K562 (cell line): ENCODE data around the gene JADE2. TPM values are rescaled to one million over a fixed set of nuclear protein-coding genes. Genes with fewer than 3 reads are reported as not detected.

Experiments used
- ERF ChIP-seq: fragments of 450-650 bp; formaldehyde crosslinking; IDR thresholded peaks from 2 replicates; pipeline ENCODE4 v1.4.0; 2020; ENCODE audit warnings: mild to moderate bottlenecking, mixed read lengths
- FOXP4 ChIP-seq: sonication (generic); formaldehyde crosslinking; IDR thresholded peaks from 2 replicates; pipeline ENCODE4 v1.8.0; 2022; ENCODE audit warnings: mild to moderate bottlenecking, missing genetic modification reagents, borderline replicate concordance
- HDAC1 ChIP-seq, 2 experiments: fragments of 450-650 bp; IDR thresholded peaks; 2 replicates each; pipeline ENCODE4 v1.6.1; 2016 to 2017; ENCODE audit warnings: inconsistent platforms in 1 of 2, mild to moderate bottlenecking in 1 of 2, moderate library complexity in 1 of 2
- MAZ ChIP-seq, 2 experiments: fragments of 450-650 bp in 1 of 2; sonication (generic) in 1 of 2; formaldehyde crosslinking; IDR thresholded peaks in 1 of 2; conservative IDR thresholded peaks in 1 of 2; 2 replicates each; pipeline versions ENCODE4 v1.4.0 to v1.5.0; 2020; ENCODE audit warnings: mild to moderate bottlenecking in 1 of 2, missing genetic modification reagents in 1 of 2
- MTA3 ChIP-seq: fragments of 450-650 bp; formaldehyde crosslinking; IDR thresholded peaks from 2 replicates; pipeline ENCODE4 v1.6.1; 2017; ENCODE audit warnings: mild to moderate bottlenecking, borderline replicate concordance
- NCOA6 ChIP-seq: fragments of 450-650 bp; IDR thresholded peaks from 2 replicates; pipeline ENCODE4 v1.6.1; 2017; ENCODE audit warnings: mild to moderate bottlenecking
- NKRF ChIP-seq: fragments of 450-650 bp; IDR thresholded peaks from 2 replicates; pipeline ENCODE4 v1.6.1; 2016; ENCODE audit warnings: borderline replicate concordance
- RBM22 ChIP-seq: fragments of 200-400 bp; formaldehyde crosslinking; IDR thresholded peaks from 2 replicates; pipeline ENCODE4 v1.6.1; 2018; ENCODE audit warnings: low read length, low read depth; ENCODE audit not compliant: poor library complexity, severe bottlenecking
- RFX1 ChIP-seq: fragments of 450-650 bp; IDR thresholded peaks from 2 replicates; pipeline ENCODE4 v1.6.1; 2016; ENCODE audit warnings: mild to moderate bottlenecking, moderate library complexity
- SAFB ChIP-seq: fragments of 200-400 bp; formaldehyde crosslinking; IDR thresholded peaks from 2 replicates; pipeline ENCODE4 v1.6.1; 2017; ENCODE audit warnings: low read depth, low read length, borderline replicate concordance
- SREBF2 ChIP-seq: sonication (generic); formaldehyde crosslinking; IDR thresholded peaks from 2 replicates; pipeline ENCODE4 v1.4.0; 2020; ENCODE audit warnings: mild to moderate bottlenecking, missing genetic modification reagents
- ZBTB17 ChIP-seq: fragments of 450-650 bp; formaldehyde crosslinking; IDR thresholded peaks from 2 replicates; pipeline ENCODE4 v1.4.0; 2020; ENCODE audit warnings: mild to moderate bottlenecking
- ZNF324 ChIP-seq: fragments of 250-450 bp; sonication (Bioruptor Pico); IDR thresholded peaks from 2 replicates; pipeline ENCODE4 v1.4.0; 2020; ENCODE audit warnings: mild to moderate bottlenecking
- ZNF354B ChIP-seq: fragments of 250-450 bp; sonication (Bioruptor Pico); IDR thresholded peaks from 2 replicates; pipeline ENCODE4 v1.4.0; 2020
- ZNF699 ChIP-seq: fragments of 250-450 bp; sonication (Bioruptor Pico); IDR thresholded peaks from 2 replicates; pipeline ENCODE4 v1.8.0; 2021; ENCODE audit warnings: mild to moderate bottlenecking, moderate library complexity; ENCODE audit not compliant: insufficient replicate concordance
- polyA plus RNA-seq, 8 experiments: library from polyadenylated mRNA; depleted of rRNA in 4 of 8; stranded (reverse) in 5 of 8; unstranded in 3 of 8; fragments of >200 nt; fragmentation: Nextera tagmentation in 2 of 8; fragmentation: Illumina TruSeq in 1 of 8; extraction: Ambion mirVana in 2 of 8; extraction: Trizol in 1 of 8; gene quantifications; 2 replicates each; pipeline versions ENCODE4 v1.2.1 to v1.2.3, GENCODE V29; 2011 to 2014; ENCODE audit warnings: inconsistent platforms in 1 of 8, missing spikeins in 1 of 8
- total RNA-seq, 7 experiments: library from RNA; depleted of rRNA in 6 of 7; stranded (reverse); fragments of >200 nt in 6 of 7; fragmentation: Illumina TruSeq in 2 of 7; extraction: Trizol in 2 of 7; gene quantifications; 2 replicates each; pipeline versions ENCODE4 v1.2.1 to v1.2.3, GENCODE V29; 2011 to 2021; ENCODE audit warnings: low replicate concordance in 1 of 7
- TF ChIP-seq, protein P1 (sequence below): fragments of 450-650 bp; formaldehyde crosslinking; conservative IDR thresholded peaks from 2 replicates; pipeline ENCODE4 v1.4.0; 2022; ENCODE audit warnings: mild to moderate bottlenecking, missing genetic modification characterization
- TF ChIP-seq, protein P2 (sequence below): fragments of 250-450 bp; sonication (Bioruptor Pico); IDR thresholded peaks from 2 replicates; pipeline ENCODE4 v1.5.1; 2021; ENCODE audit warnings: mild to moderate bottlenecking

JADE2 gene
- total and polyA plus RNA-seq, 9 of the 15 experiments (the other 6 are each of a cell fraction or from before 2014, with no cell fraction given): 0.50 to 23.3 (median 9.1) TPM

- TF ChIP-seq RFX1: no peak
- no peak for TF ChIP-seq ERF (CRISPR knock-in tag)
- no peak for TF ChIP-seq ZNF324 (CRISPR knock-in tag)
- peak; percentile 62 to 66; a peak in 3 of 4 replicates for TF ChIP-seq MAZ (CRISPR knock-in tag; conservative IDR thresholded peaks at IDR 0.05 in 1 of 2, IDR thresholded peaks at IDR 0.05 in 1 of 2)
- TF ChIP-seq, protein P1, sequence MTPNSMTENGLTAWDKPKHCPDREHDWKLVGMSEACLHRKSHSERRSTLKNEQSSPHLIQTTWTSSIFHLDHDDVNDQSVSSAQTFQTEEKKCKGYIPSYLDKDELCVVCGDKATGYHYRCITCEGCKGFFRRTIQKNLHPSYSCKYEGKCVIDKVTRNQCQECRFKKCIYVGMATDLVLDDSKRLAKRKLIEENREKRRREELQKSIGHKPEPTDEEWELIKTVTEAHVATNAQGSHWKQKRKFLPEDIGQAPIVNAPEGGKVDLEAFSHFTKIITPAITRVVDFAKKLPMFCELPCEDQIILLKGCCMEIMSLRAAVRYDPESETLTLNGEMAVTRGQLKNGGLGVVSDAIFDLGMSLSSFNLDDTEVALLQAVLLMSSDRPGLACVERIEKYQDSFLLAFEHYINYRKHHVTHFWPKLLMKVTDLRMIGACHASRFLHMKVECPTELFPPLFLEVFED (CRISPR knock-in tag): no peak
- no peak for TF ChIP-seq ZNF354B (CRISPR knock-in tag)
- TF ChIP-seq NCOA6: no peak
- TF ChIP-seq MTA3: no peak
- no peak for TF ChIP-seq RBM22
- TF ChIP-seq HDAC1 (IDR thresholded peaks at IDR 0.05): peak in 1 of 2 experiments; percentile 76; a peak in 2 of 4 replicates
- TF ChIP-seq ZNF699 (CRISPR knock-in tag): no peak
- TF ChIP-seq SAFB: 0 out of 2 replicates have a peak, but pooled peaks have one; percentile 23
- 0 out of 2 replicates have a peak, but pooled peaks have one; percentile 22 for TF ChIP-seq FOXP4 (CRISPR knock-in tag)
- TF ChIP-seq, protein P2, sequence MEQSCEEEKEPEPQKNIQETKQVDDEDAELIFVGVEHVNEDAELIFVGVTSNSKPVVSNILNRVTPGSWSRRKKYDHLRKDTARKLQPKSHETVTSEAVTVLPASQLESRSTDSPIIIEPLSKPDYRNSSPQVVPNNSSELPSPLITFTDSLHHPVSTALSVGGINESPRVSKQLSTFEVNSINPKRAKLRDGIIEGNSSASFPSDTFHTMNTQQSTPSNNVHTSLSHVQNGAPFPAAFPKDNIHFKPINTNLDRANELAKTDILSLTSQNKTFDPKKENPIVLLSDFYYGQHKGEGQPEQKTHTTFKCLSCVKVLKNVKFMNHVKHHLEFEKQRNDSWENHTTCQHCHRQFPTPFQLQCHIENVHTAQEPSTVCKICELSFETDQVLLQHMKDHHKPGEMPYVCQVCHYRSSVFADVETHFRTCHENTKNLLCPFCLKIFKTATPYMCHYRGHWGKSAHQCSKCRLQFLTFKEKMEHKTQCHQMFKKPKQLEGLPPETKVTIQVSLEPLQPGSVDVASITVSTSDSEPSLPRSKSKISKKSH: no peak
- no peak for TF ChIP-seq ZBTB17
- no peak for TF ChIP-seq SREBF2 (CRISPR knock-in tag)
- peak; percentile 41; the same call in 1 of the 2 replicates for TF ChIP-seq NKRF
Measured at GRCh38 chr5:134526483-134527155, 1.1 kb downstream of the JADE2 start (continued).
